B cell (primary cell): ENCODE measurements around the gene TMEM43. TPM values are rescaled to one million over a fixed set of nuclear protein-coding genes. Genes with fewer than 3 reads are reported as not detected.

Source experiments
- ATAC-seq: fragments of 200-7000 bp; cut with Tn5 transposase; one replicate; pipeline ENCODE4 v1.10.0; 2021; ENCODE audit warnings: low read depth, mild to moderate bottlenecking, moderate number of reproducible peaks, moderate library complexity
- CTCF ChIA-PET: fragments of 350-600 bp; sonication (Branson Sonifier 250); formaldehyde crosslinking; loops from one replicate; lab custom pipeline; 2021; ENCODE audit warnings: antibody characterized with exemption, inconsistent platforms; lab: Charles Lee
- POLR2A ChIA-PET: fragments of 350-600 bp; sonication (Branson Sonifier 250); formaldehyde crosslinking; loops from one replicate; lab custom pipeline; 2021; ENCODE audit warnings: antibody characterized with exemption; lab: Charles Lee
- DNase-seq: peaks from one replicate; pipeline ENCODE4 v3.0.0; 2013
- H2AFZ ChIP-seq: 2 replicates; pipeline ENCODE4 v1.6.1; 2012; ENCODE audit warnings: mild to moderate bottlenecking, low read depth, low read length; ENCODE audit not compliant: insufficient read depth, poor library complexity, severe bottlenecking
- H3K27ac ChIP-seq, 2 donors: 1 replicate in 1 of 2; 2 replicates in 1 of 2; pipeline ENCODE4 v1.5.1; 2012 to 2013; ENCODE audit warnings: low read length in 2 of 2, mild to moderate bottlenecking in 2 of 2, moderate library complexity in 1 of 2
- H3K27me3 ChIP-seq, 4 experiments: fragments of 200-600 bp in 1 of 4; sonication (generic) in 1 of 4; replicated peaks in 1 of 4; 1 replicate in 2 of 4; 2 replicates in 2 of 4; pipeline versions ENCODE4 v1.6.1 to v1.7.0; 2013 to 2016; ENCODE audit warnings: low read length in 3 of 4, mild to moderate bottlenecking in 2 of 4, mixed read lengths in 1 of 4, moderate library complexity in 1 of 4; ENCODE audit not compliant: insufficient read depth in 4 of 4, control insufficient read depth in 3 of 4; ENCODE audit errors: control extremely low read depth in 1 of 4
- H3K36me3 ChIP-seq, 2 experiments: replicated peaks in 1 of 2; 1 replicate in 1 of 2; 2 replicates in 1 of 2; pipeline versions ENCODE4 v1.6.1 to v1.7.1; 2013; ENCODE audit warnings: low read length in 1 of 2; ENCODE audit not compliant: insufficient read depth in 2 of 2, control insufficient read depth in 1 of 2; ENCODE audit errors: control extremely low read depth in 1 of 2, extremely low read depth in 1 of 2
- H3K4me1 ChIP-seq, 2 donors: fragments of 200-600 bp in 1 of 2; sonication (generic) in 1 of 2; 1 replicate in 1 of 2; 2 replicates in 1 of 2; pipeline versions ENCODE4 v1.5.1 to v1.6.1; 2013 to 2017; ENCODE audit warnings: low read length in 2 of 2; ENCODE audit not compliant: control insufficient read depth in 2 of 2, insufficient read depth in 2 of 2
- H3K4me2 ChIP-seq: replicated peaks from 2 replicates; pipeline ENCODE3; 2012; ENCODE audit warnings: mild to moderate bottlenecking, low read depth, low read length; ENCODE audit not compliant: poor library complexity, severe bottlenecking
- H3K4me3 ChIP-seq, 5 experiments: fragments of 200-600 bp in 1 of 5; sonication (generic) in 1 of 5; 1 replicate in 3 of 5; 2 replicates in 2 of 5; pipeline versions ENCODE4 v1.5.1 to v1.7.0; 2011 to 2016; ENCODE audit warnings: low read length in 4 of 5, mild to moderate bottlenecking in 4 of 5, low read depth in 2 of 5, control low read depth in 1 of 5, moderate library complexity in 1 of 5; ENCODE audit not compliant: insufficient read depth in 1 of 5; ENCODE audit errors: control extremely low read depth in 1 of 5, extremely low read depth in 1 of 5
- H3K79me2 ChIP-seq: fragments of 200-600 bp; sonication (generic); one replicate; pipeline ENCODE4 v1.6.0; 2016; ENCODE audit warnings: low read length; ENCODE audit not compliant: control insufficient read depth, insufficient read depth
- H3K9ac ChIP-seq: fragments of 200-600 bp; sonication (generic); 2 replicates; pipeline ENCODE4 v1.6.1; 2017; ENCODE audit warnings: mild to moderate bottlenecking, low read length, moderate library complexity
- H3K9me3 ChIP-seq, 3 donors: one replicate each; pipeline versions ENCODE4 v1.6.1 to v1.7.1; 2013; ENCODE audit warnings: low read length in 2 of 3; ENCODE audit not compliant: control insufficient read depth in 2 of 3, insufficient read depth in 1 of 3; ENCODE audit errors: control extremely low read depth in 1 of 3
- H4K20me1 ChIP-seq: 2 replicates; pipeline ENCODE4 v1.6.0; 2012; ENCODE audit warnings: mild to moderate bottlenecking, low read length; ENCODE audit not compliant: insufficient read depth, control insufficient read depth, poor library complexity, severe bottlenecking
- H3K27ac Mint-ChIP-seq: one replicate; pipeline ENCODE4 v1.8.0; 2021; ENCODE audit warnings: mixed read lengths
- H3K27me3 Mint-ChIP-seq: one replicate; pipeline ENCODE4 v1.8.0; 2021; ENCODE audit warnings: mixed read lengths
- H3K4me1 Mint-ChIP-seq: one replicate; pipeline ENCODE4 v1.8.0; 2021; ENCODE audit warnings: mixed read lengths
- H3K4me3 Mint-ChIP-seq: one replicate; pipeline ENCODE4 v1.8.0; 2021; ENCODE audit warnings: mixed read lengths
- H3K9me3 Mint-ChIP-seq: one replicate; pipeline ENCODE4 v1.8.0; 2022; ENCODE audit warnings: mixed read lengths; ENCODE audit not compliant: insufficient read depth
- CTCF ChIP-seq: fragments of 200-600 bp; IDR thresholded peaks from one replicate; pipeline ENCODE4 v1.8.0; 2022; ENCODE audit warnings: antibody characterized with exemption, mild to moderate bottlenecking
- EZH2 ChIP-seq: IDR thresholded peaks from 2 replicates; pipeline ENCODE4 v1.6.1; 2012; ENCODE audit warnings: borderline replicate concordance, low read depth, mild to moderate bottlenecking, moderate library complexity, low read length; ENCODE audit not compliant: insufficient read depth, poor library complexity, severe bottlenecking
- WGBS: methylation state at CpG from one replicate; pipeline ENCODE4 v1.1.5; 2013; ENCODE audit warnings: missing lambda C conversion rate; ENCODE audit not compliant: insufficient coverage; 5-methylcytosine and 5-hydroxymethylcytosine counted together
- intact Hi-C: fragments of 100-400 bp; cut with micrococcal nuclease; formaldehyde crosslinking; loops from one replicate; pipeline ENCODE4 v1.10.0; 2022
- polyA plus RNA-seq: library from polyadenylated mRNA; depleted of rRNA; stranded (reverse); fragments of >200 nt; gene quantifications from 2 replicates; pipeline ENCODE4 v1.2.3, GENCODE V29; 2012
- total RNA-seq, 2 donors: library from RNA; stranded (reverse); fragments of 120-200 nt in 1 of 2; gene quantifications; 1 replicate in 1 of 2; 2 replicates in 1 of 2; pipeline versions ENCODE4 v1.2.3 to v1.2.4, GENCODE V29; 2013 to 2022

Gene TMEM43
- total and polyA plus RNA-seq, 2 donors (not counting 1 experiment from before 2014, with no cell fraction given): 29.5 to 37.6 TPM

- no peak overlapping the region for H3K4me3 ChIP-seq
- no peak overlapping the region for H3K4me2 ChIP-seq
- H3K36me3 ChIP-seq: peaks cover 0 to 73% of the 10 kb centered on the region in 2 experiments
- Mint-ChIP-seq H3K27ac (no peak overlapping the region), H3K4me1 (no peaks in the 10 kb centered on the region), H3K27me3 (no peaks in the 10 kb centered on the region), H3K9me3 (no peaks in the 10 kb centered on the region), H3K4me3 (no peak overlapping the region)
- no peaks in the 10 kb centered on the region for H3K9me3 ChIP-seq
- ChIA-PET CTCF (interaction anchor here (0.6 kb wide), 1 partner anchor 1298 kb away, joined by 3 read pairs; no protein-coding TSS in a partner anchor), POLR2A (no interaction called here)
- no peak overlapping the region for H3K9ac ChIP-seq
- H3K27me3 ChIP-seq: no peaks in the 10 kb centered on the region
- H4K20me1 ChIP-seq: peaks cover 7% of the 10 kb centered on the region
- intact Hi-C loops: no loop called here
- 95% methylated on average over 5 of the region's 5 CpGs for WGBS
- H3K4me1 ChIP-seq: no peaks in the 10 kb centered on the region
- no peak for DNase-seq
- TF ChIP-seq EZH2: no peak
- no peak for TF ChIP-seq CTCF
- H3K79me2 ChIP-seq: peaks cover 5% of the 10 kb centered on the region
- no peak for ATAC-seq
- H3K27ac ChIP-seq: no peak overlapping the region
- H2AFZ ChIP-seq: no peak overlapping the region
Measured at GRCh38 chr3:14133876-14134275, 9.0 kb downstream of the TMEM43 start.

- peaks cover 7% of the 10 kb centered on the region for H4K20me1 ChIP-seq
- intact Hi-C loops: no loop called here
- H3K4me3 ChIP-seq: no peak overlapping the region
- ATAC-seq (no peak), DNase-seq (no peak)
- no peak overlapping the region for H3K9ac ChIP-seq
- H3K4me2 ChIP-seq: no peak overlapping the region
- no peak for TF ChIP-seq EZH2
- TF ChIP-seq CTCF: no peak
- ChIA-PET POLR2A (no interaction called here), CTCF (no interaction called here)
- Mint-ChIP-seq H3K27ac (no peak overlapping the region), H3K4me3 (no peak overlapping the region), H3K9me3 (no peaks in the 10 kb centered on the region), H3K27me3 (no peaks in the 10 kb centered on the region), H3K4me1 (no peaks in the 10 kb centered on the region)
- no peak overlapping the region for H3K27ac ChIP-seq
- no peaks in the 10 kb centered on the region for H3K4me1 ChIP-seq
- WGBS: 99% methylated on average over 6 of the region's 6 CpGs
- peaks cover 3% of the 10 kb centered on the region for H3K79me2 ChIP-seq
- no peaks in the 10 kb centered on the region for H3K27me3 ChIP-seq
- H3K36me3 ChIP-seq: peaks cover 0 to 73% of the 10 kb centered on the region in 2 experiments
- no peak overlapping the region for H2AFZ ChIP-seq
- H3K9me3 ChIP-seq: no peaks in the 10 kb centered on the region
Measured at GRCh38 chr3:14134291-14134690, 9.4 kb downstream of the TMEM43 start.
